Ureter (tissue), 1 donor: ENCODE data around the gene FIGLA. TPM values are rescaled to one million over a fixed set of nuclear protein-coding genes. Genes with fewer than 3 reads are reported as not detected.

Experiments used
- DNase-seq: peaks from one replicate; pipeline ENCODE4 v3.0.0-alpha.2; 2020; ENCODE audit warnings: low spot score
- total RNA-seq: library from RNA; stranded (reverse); gene quantifications from one replicate; pipeline ENCODE4 v1.2.4, GENCODE V29; 2023
- donor health status: DM: yes; HTN: yes; CAD: no.

FIGLA gene
- total RNA-seq, 1 donor from 2014 or later: not detected

DNA sequence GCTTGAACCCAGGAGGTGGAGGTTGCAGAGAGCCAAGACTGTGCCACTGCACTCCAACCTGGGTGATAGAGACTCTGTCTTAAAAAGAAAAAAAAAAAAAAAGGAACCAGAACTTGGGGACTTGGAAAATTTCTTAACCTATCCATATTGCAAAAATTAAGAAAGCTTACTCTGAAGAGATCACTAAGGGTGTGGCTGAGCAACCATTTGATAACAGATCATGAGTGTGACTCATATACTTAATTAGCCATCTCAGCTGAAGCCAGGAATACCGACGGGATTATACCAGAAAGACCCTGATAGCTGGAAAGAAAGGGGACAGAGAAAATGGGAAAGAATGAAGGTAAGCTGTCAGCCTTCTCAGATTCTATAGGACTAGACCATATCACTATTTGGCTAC, 15.3 kb downstream of the FIGLA start:
- DNase-seq: no peak

DNA sequence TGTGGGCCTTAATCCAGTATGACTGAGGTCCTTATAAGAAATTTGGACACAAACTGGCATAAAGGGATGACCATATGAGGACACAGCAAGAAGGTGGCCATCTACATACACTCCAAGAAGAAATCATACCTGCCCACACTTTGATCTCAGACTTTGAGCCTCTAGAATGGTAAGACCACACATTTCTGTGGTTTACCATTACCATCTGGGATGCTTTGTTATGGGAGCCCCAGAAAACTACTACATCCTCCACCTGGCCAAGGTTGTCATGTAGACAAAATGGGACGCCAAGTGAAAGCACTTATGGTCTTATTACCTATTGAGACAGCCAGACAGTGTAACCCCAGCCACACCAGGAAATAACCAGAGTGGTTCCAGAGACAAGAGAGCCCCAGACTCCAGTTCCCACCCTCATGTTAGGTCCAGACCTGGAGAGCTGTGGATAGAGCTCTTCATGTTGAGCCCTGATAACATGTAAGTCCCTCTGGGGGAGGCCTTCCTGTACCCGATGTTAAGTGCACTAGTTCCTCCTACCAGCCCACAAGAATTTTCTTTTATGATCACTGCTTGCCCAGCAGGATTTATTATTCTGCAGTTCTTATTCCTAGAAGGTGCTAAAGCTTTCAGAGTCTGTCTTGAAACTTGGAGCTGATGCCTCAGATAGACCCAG, 17.8 kb downstream of the FIGLA start:
- DNase-seq: no peak

DNA sequence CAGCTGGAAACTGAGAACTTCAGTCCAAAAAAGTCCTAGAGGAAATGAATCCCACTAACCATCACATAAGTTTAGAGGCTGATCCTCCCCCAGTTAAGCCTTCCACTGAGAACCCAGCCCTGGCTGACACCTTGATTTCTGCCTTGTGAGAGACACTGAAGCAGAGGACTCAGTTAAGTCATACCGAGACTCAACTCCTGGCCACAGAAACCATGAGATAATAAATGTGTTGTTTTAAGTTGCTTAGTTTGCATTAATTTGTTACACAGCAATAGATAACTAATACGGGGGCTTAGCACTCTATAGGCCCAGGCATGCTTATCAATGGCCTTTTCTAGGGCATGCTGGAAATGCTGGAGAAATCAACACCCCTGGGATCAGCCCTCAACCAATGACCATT, 19.0 kb downstream of the FIGLA start:
- DNase-seq: no peak

DNA sequence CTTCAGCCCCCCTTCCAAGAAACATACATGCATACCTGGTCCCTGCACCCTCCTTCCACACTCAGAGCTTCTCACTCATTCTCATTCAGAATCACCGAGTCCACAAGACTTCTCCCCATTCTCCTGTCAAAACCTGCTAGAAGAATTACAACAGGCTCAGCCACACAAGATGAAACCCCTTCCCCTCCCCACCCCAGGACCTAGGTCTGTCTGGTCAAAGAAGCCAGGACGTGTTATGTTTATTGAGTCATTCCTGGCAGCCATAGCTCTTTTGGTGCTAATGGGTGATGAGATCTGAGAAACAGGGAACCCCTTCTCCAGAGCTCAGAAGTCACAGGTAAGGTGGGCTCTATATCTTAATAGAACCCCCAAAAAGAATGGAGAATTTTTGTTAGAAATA, 21.0 kb downstream of the FIGLA start:
- no peak for DNase-seq

DNA sequence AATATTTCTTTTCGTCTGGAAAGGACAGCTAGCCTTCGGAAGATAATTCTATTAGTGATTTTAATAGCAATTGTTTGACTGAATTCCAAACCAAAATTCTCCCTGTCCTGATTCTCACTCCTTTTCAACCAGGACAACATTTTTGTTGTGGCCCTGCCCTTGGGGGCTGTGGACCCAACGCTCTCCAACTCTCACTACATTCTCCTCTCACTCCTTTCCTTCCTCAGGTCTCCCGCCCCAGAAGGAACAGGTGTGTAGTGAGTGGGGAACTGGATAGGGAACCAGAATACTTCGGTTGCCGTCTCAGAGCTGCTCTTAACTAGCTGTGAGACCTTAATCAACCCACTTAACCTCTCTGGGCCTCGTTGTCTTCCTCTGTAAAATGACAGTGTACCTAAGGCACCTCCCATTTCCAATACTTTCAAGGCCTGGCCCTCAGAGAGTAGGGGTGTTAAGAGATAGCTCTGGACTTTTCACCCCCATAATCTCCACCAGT, 21.8 kb downstream of the FIGLA start:
- no peak for DNase-seq

DNA sequence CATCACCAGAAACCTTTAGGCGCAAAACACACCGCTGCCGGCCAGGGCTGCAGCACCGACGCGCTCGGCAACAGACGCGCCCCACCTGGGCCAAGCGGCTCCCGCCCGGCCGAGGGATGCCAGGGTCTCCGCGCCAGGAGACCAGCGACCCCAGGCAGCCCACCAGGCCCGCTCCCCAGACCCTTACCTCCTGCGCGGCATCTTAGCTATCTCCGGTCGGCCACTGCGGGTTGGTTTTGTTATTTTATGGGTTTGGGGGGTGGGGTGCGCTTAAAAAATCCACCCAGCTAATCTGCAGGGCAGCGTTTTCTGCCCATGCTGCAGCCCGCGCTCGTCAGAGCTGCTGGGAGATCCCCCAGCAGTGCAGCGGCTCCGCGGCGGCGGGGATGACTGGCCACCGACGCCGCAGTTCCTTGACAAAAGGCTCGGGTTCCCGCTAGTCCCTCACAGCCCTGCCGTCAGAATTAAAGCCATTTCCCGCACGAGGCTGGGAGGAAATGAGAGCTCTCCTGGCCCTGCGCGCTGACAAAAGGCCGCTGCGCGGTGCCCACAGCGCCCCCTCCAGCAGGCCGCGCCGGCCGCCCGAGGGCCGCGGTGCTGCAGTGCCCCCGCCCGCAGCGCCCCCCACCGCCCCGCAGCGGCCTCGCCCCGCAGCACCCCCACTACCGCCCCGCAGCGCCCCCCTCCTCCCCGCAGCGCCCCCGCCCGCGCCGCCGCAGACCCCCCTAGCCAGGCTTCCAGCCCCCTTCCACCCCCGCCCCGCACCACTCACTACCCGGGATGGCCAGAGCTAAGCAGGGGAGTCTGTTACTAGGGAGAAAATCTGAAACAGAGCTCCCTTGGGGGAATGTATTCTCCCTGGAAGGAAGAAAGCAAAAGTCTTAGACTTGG, 22.5 kb downstream of the FIGLA start, which contains the start of gene ADD2:
Gene ADD2 (minus strand): TSS at position 502 of the 891 bp plus-strand sequence. CDS start 61,792 bp downstream, outside the sequence.
- DNase-seq: no peak

DNA sequence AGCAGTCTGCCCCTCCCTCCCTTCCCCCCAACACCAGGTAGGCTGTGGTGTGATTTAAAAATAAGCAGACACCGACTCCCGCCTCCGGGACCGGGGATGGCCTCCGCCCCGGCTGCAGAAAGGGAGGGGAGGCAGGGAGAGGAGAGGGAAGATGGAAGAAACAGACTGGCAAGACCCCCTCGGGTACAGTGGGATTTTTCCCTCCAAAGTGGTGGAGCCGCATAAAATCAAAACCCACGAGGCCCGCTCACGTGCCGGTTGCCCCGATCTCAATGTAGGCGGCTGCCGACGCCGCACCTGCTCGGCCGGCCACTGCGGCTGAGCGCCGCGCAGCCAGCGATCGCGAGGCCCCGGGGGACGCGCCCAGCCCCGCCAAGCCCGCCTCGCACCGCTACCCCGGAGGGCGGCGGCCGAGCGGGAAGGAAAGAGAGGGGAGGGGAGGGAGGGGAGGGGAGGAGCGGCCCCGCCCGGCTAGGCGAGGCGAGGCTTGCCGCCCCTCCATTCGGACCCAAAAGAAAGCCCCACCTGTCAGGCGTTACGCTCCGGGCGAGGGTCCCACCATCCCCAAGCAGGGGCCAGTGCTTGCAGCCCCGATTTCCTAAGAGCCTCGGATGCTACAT, 23.3 kb downstream of the FIGLA start:
- no peak for DNase-seq

DNA sequence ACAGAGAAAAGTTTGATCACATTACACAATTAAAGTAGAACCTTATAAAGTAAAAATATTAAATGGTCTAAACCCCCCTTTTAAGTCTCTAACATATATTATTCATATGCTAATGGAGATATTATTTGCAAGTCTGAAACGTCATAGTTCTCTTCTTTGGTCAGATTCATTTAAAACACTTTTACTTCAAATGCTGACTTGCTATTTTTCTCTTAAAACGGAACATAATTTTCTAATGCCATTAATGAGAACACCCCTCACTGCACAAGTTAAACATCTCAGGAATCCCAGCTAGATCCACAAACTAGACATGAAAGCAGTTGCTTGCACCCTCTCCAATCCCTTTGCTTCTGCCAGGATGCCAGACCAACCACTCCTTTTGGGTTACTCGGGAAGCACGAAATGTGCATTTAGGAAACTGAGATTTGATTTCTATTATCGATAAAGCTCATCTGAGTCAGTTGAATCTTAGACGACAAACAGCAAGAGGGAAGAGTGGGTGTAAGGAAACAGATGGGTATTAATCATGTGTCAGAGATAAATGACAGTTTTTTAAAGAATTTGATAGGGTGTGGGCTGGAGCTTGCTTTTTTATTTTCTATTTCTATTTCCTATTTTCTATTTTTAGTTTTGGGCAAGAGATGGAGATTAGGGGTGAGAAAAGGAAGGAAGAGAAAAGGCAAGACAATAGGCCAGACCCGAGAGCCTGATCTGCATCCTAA, 23.9 kb downstream of the FIGLA start:
- no peak for DNase-seq

DNA sequence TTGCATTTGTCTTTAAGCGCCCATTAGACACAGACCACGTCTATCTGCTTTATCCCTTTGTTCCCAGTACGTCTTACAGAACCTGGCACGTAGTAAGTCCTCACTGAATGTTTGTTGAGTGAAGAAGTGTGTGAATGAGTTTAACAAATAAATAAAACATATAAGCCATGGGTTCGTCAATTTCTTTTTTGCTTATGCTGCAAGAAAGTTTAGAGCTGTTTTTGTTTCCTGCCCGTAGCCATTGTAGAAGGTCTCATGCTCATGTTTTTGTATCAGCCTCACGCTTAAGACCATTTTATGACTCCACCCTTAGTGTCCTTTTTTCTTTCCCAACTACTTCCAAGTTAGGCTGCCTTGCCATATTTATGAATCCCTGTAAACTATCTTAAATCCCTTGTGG, 24.9 kb downstream of the FIGLA start:
- DNase-seq: no peak

DNA sequence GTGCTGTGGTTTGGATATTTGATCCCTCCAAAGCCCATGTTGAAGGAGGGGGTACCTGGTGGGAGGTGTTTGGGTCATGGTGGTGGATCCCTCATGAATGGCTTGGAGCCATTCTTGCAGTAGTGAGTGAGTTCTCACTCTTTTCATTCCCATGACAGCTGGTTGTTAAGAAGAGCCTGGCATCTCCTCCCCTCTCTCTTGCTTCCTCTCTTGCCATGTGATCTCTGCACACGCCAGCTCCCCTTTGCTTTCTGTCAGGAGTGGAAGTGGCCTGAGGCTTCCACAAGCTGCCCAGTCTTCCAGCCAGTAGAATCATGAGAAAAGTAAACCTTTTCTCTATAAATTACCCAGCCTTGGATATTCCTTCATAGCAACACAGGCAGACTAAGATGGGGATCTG, 31.0 kb downstream of the FIGLA start:
- DNase-seq: no peak

DNA sequence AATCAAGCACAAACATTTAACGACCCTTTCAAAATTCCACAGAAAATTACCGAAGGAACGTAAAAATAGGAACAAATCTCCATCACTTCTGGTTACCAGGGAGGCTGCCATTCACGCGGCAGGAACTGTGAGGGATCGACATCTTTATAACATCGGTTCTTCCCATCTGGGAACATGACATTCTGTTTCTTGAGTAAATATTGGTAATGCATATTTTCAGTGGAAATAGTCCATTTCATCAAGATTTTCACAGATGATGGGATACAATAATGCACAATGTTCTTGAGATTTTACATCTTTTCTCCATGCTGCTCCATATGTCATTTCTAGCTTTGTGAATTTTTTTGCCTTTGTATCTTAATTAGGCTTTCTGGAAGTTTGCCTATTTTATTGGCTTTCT, 32.5 kb downstream of the FIGLA start:
- no peak for DNase-seq

DNA sequence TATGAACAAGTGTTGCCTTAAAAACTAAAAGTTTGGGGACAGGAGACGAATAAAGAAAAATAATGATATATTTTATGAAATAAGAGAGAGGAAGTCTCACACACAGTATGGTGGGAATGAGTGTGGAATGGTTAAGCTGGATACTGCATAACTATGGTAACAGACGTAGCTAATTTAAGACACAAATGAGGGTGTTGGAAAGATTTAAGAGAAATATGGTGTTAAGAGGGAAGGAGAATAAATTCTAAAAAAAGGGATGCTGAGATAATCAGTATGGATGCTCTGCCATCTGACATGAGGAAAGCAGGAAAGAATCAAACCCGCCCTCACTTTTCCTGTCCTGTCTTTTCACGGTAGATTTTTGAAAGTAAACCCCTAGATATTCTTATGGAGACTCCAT, 33.1 kb downstream of the FIGLA start:
- DNase-seq: no peak

DNA sequence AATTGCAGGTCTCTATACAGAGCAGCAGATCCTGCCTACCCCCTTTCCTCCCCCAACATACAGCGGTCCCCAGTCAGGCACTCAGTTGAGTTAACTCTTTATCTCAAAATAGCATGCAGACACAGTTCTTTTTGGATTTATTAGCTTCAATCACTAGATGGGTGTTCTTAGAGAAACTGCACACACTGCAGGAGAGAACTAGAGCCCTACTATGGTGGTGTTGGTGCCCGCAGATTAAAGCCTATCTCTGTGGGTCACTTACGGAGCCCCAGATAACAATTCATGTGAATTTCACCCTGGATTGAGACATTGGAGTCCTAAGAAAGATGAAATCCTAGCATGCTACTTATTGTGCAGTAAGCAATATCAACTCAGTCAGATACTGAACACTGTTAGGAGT, 34.3 kb downstream of the FIGLA start:
- DNase-seq: no peak

DNA sequence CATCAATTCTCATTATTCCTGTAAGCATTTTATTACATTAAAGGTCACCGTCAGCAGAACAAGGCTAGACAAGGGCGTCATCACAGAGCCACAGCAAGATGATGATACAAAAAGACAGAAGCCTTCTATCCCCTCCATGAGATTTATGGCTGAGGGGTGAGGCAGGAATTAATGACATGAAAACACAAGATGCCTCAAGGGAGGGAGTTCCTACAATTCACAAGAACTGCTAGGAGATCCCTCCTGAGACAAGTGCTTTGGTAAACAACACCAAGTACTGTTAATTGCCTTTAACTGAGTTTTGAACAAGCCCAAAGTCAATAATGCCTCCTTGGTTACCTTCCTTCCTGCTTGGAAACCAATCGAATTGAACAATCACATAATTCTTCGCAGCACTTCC, 36.5 kb downstream of the FIGLA start:
- no peak for DNase-seq

DNA sequence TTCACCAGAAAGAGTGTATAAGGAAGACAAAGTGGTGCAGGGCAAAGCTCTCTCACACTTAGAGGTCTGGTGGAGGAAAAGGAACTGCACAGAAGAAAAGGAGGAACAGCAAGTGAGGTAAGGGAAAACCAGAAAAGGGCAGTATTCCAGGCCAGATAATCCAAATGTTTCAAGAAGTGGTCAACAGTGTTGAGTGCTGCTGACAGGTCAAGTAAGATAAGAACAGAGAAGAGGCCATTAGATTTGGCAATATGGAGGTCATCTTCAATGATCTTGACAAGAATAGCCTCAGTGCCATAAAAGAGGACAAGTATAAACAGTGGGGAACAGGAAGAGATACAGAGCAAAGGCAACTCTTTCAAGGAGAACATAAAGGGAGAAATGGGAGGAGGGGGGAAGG, 37.4 kb downstream of the FIGLA start:
- DNase-seq: no peak

DNA sequence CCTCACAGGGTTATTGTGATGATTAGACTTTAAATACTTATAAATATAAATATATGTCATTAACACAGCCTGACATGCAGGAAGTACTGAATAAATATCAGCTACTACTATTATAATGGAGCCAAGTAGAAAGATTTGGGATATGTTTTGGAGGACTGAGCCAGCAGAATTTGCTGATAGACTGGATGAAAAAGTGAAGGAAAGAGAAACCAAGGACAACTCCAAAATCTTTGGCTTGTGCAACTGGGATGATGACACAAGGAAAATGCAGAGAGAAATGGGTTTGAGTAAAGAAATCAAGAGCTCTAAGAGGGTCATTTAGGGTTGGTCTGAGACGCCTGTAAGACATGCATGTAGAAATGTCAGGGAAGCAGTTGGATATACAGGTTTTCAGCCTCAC, 38.0 kb downstream of the FIGLA start:
- DNase-seq: no peak

DNA sequence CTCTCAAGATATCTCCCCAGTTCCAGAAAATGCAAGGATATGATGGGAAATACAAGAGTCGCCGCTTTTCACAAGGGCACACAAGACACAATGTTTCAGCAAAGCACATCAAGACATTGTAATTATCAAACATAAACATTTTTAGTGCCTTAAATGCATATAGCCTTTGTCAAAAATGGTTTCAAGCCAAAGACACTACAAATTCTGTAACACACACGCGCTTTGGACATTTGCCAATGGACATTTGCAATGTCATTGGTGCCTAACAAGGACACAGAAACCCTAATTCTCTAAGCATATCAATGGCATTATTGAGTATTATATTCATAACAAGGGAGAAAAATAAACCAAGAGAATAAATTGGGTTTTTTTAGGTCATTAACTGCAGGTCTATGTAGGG, 38.6 kb downstream of the FIGLA start:
- DNase-seq: no peak

DNA sequence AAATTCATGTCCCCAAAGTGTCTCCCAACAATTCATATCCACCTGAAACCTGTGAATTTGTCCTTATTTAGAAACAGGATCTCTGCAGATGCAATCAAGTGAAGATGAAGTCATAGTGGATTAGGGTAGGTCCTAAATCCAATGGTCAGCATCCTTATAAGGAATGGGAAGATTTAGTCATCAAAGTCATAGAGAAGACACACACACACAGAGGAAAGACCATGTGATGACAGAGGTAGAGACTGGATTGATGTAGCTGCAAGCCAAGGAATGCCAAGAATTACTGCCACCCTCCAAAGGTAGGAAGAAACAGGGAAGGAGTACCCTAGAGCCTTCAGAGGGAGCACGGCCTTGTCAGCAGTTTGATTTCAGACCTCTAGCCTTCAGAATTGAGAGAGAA, 40.1 kb downstream of the FIGLA start:
- no peak for DNase-seq

DNA sequence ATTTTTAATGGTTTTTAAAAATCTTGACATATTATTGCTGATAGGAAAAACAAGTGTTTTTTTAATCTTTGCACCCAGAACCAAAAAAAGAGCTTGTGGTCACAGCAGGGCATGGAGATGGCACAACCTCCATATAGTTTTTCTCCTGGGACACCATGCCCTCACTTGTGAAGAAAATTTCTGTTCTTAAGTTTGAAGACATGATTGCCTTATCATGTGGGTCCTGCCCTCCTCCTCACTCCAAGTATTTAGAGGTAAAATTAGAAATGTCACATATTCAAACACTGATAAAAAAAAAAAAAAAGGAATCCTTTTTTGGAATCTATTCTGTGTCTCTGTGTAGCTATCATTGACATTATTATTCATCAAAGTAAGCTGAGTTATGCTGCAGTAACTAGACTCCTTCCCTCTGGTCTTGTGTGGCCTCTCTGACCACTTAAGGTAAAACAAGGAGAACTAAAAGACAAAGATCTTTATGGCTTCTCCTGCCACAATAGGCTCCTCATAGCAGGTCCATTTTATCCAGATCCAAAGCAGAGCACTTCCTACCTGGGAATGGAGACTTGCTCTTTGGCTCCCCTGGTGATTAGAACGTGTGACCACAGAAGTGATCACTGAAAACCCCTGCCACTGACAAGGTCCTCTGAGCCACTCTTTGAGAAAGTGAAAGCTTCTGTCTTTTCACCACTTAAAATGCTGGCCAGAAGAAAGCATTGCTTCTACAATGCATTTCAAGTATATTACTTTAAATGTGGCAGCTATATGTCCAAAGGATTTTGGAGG, 42.2 kb downstream of the FIGLA start:
- no peak for DNase-seq

DNA sequence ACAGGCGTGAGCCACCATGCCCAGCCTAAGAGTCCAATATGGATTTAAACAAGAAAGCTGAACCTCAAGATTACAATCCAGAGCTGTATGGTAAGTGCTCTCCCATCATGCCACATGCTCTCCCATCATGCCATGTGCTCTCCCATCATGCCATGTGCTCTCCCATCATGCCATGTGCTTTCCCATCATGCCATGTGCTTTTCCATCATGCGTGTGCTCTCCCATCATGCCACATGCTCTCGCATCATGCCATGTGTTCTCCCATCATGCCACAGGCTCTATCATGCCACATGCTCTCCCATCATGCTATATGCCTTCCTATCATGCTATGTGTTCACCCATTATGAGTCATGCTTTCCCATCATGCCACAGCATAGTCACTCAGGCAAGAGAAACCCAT, 43.2 kb downstream of the FIGLA start:
- DNase-seq: no peak
